Hematopoietic multipotent progenitor cell (in vitro differentiated cells): ENCODE measurements around the gene KRT20. TPM values are rescaled to one million over a fixed set of nuclear protein-coding genes. Genes with fewer than 3 reads are reported as not detected.

ENCODE experiments used
- total RNA-seq: library from RNA; depleted of rRNA; stranded (reverse); fragments of >200 nt; gene quantifications from one replicate; pipeline ENCODE4 v1.2.3, GENCODE V29; 2012

KRT20 gene
- total RNA-seq, 1 donor: not detected

Other genes starting within 250 kb of the KRT20 start
- gene SMARCE1, start 237.4 kb downstream of the KRT20 start, total RNA-seq: 46.6 TPM
- gene KRT222, start 220.1 kb downstream of the KRT20 start, total RNA-seq: not detected
- gene KRT24, start 181.5 kb downstream of the KRT20 start, total RNA-seq: not detected
- not detected for gene KRT25, start 129.9 kb downstream of the KRT20 start, total RNA-seq
- gene KRT26, start 113.0 kb downstream of the KRT20 start, total RNA-seq: not detected
- not detected for gene KRT27, start 102.7 kb downstream of the KRT20 start, total RNA-seq
- gene KRT28, start 85.3 kb downstream of the KRT20 start, total RNA-seq: not detected
- gene KRT10, start 62.6 kb downstream of the KRT20 start, total RNA-seq: 3.8 TPM
- gene KRT12, start 18.0 kb downstream of the KRT20 start, total RNA-seq: not detected
- under 0.01 TPM for gene KRT23, start 52.4 kb upstream of the KRT20 start, total RNA-seq
- gene KRT39, start 81.7 kb upstream of the KRT20 start, total RNA-seq: under 0.01 TPM
- gene KRT40, start 99.1 kb upstream of the KRT20 start, total RNA-seq: not detected
- not detected for gene KRTAP3-3, start 108.9 kb upstream of the KRT20 start, total RNA-seq
- not detected for gene KRTAP3-2, start 114.7 kb upstream of the KRT20 start, total RNA-seq
- gene KRTAP3-1, start 123.9 kb upstream of the KRT20 start, total RNA-seq: not detected
- not detected for gene KRTAP1-5, start 142.0 kb upstream of the KRT20 start, total RNA-seq
- gene KRTAP1-4, start 145.0 kb upstream of the KRT20 start, total RNA-seq: not detected
- gene KRTAP1-3, start 149.6 kb upstream of the KRT20 start, total RNA-seq: not detected
- not detected for gene KRTAP1-1, start 156.2 kb upstream of the KRT20 start, total RNA-seq
- gene KRTAP2-1, start 162.1 kb upstream of the KRT20 start, total RNA-seq: not detected
- not detected for gene KRTAP2-2, start 170.0 kb upstream of the KRT20 start, total RNA-seq
- gene KRTAP2-3, start 174.9 kb upstream of the KRT20 start, total RNA-seq: not detected
- gene KRTAP2-4, start 180.6 kb upstream of the KRT20 start, total RNA-seq: not detected
- not detected for gene KRTAP4-7, start 198.9 kb upstream of the KRT20 start, total RNA-seq
- not detected for gene KRTAP4-8, start 212.9 kb upstream of the KRT20 start, total RNA-seq
- gene KRTAP4-16, start 217.0 kb upstream of the KRT20 start, total RNA-seq: not detected
- under 0.01 TPM for gene KRTAP4-9, start 220.1 kb upstream of the KRT20 start, total RNA-seq
- not detected for gene KRTAP4-11, start 233.1 kb upstream of the KRT20 start, total RNA-seq
- gene KRTAP4-12, start 238.9 kb upstream of the KRT20 start, total RNA-seq: not detected